HG03064 (cell line): Measurements from ENCODE around the gene MEIOC.
"Not testable (repeated sequence)": the region's sequence is repeated elsewhere in the genome, so short reads cannot be mapped to it uniquely, and the experiment has no call there.

Experiments used
- ATAC-seq: cut with Tn5 transposase; IDR thresholded peaks from one replicate; pipeline ENCODE4 v1.9.1; 2021; ENCODE audit warnings: low read depth; ENCODE audit not compliant: unreplicated experiment

MEIOC gene

GRCh38 chr17:44700288-44700687 is 44.0 kb downstream of the MEIOC start:
- not testable (repeated sequence) for ATAC-seq

- ATAC-seq: no peak
These were observed 51.6 kb downstream of the MEIOC start for GRCh38 chr17:44707755-44708400.

GRCh38 chr17:44708401-44709263 is 52.4 kb downstream of the MEIOC start, which contains the start of gene DBF4B:
TSS of gene DBF4B (plus strand) at chr17:44708665. CDS start at chr17:44708821, 156 bp downstream.
- no peak for ATAC-seq

GRCh38 chr17:44719444-44719843 is 63.2 kb downstream of the MEIOC start:
- ATAC-seq: no peak

- ATAC-seq: no peak
These were observed 66.0 kb downstream of the MEIOC start for GRCh38 chr17:44722254-44722653.
